GM23338 (cell line): ENCODE data around the gene PTRH1. TPM values are rescaled to one million over a fixed set of nuclear protein-coding genes. Genes with fewer than 3 reads are reported as not detected.

Experiments used
- ATAC-seq: fragments of 200-7000 bp; cut with Tn5 transposase; 3 replicates; pipeline ENCODE4 v1.9.1; 2020
- DNase-seq: peaks from one replicate; pipeline ENCODE4 v3.0.0-alpha.2; 2015; ENCODE audit warnings: low spot score
- H2AFZ ChIP-seq: fragments of 200-600 bp; sonication (generic); 2 replicates; pipeline ENCODE4 v1.8.0; 2016; ENCODE audit warnings: antibody characterized with exemption, mild to moderate bottlenecking, moderate library complexity
- H3F3A ChIP-seq: fragments of 200-600 bp; sonication (generic); replicated peaks from 2 replicates; pipeline ENCODE4 v1.8.0; 2017; ENCODE audit warnings: antibody characterized with exemption, mixed run types, low read depth
- H3K27ac ChIP-seq: fragments of 200-600 bp; sonication (generic); 2 replicates; pipeline ENCODE4 v1.6.1; 2016; ENCODE audit warnings: low read depth
- H3K27me3 ChIP-seq: fragments of 200-600 bp; sonication (generic); 2 replicates; pipeline ENCODE4 v1.8.0; 2016; ENCODE audit warnings: mild to moderate bottlenecking, mixed run types, moderate library complexity; ENCODE audit not compliant: insufficient read depth
- H3K36me3 ChIP-seq: fragments of 200-600 bp; sonication (generic); 2 replicates; pipeline ENCODE4 v1.8.0; 2016; ENCODE audit warnings: mild to moderate bottlenecking; ENCODE audit not compliant: insufficient read depth
- H3K4me1 ChIP-seq: fragments of 200-600 bp; sonication (generic); 2 replicates; pipeline ENCODE4 v1.8.0; 2016; ENCODE audit warnings: mild to moderate bottlenecking, moderate library complexity; ENCODE audit not compliant: insufficient read depth
- H3K4me2 ChIP-seq: fragments of 200-600 bp; sonication (generic); 2 replicates; pipeline ENCODE4 v1.7.1; 2017; ENCODE audit warnings: mixed run types
- H3K4me3 ChIP-seq: fragments of 200-600 bp; sonication (generic); 2 replicates; pipeline ENCODE4 v1.6.1; 2016; ENCODE audit warnings: mixed run types
- H3K79me2 ChIP-seq: fragments of 200-600 bp; sonication (generic); replicated peaks from 2 replicates; pipeline ENCODE4 v1.8.0; 2017; ENCODE audit warnings: mild to moderate bottlenecking; ENCODE audit not compliant: insufficient read depth
- H3K9me2 ChIP-seq: fragments of 200-600 bp; sonication (generic); 2 replicates; pipeline ENCODE4 v1.8.0; 2017; ENCODE audit not compliant: insufficient read depth
- H4K20me1 ChIP-seq: fragments of 200-600 bp; sonication (generic); replicated peaks from 2 replicates; pipeline ENCODE4 v1.8.0; 2017; ENCODE audit warnings: mild to moderate bottlenecking; ENCODE audit not compliant: insufficient read depth
- H3K27ac Mint-ChIP-seq: 2 replicates; pipeline ENCODE4 v1.8.0; 2020; ENCODE audit warnings: inconsistent platforms, mild to moderate bottlenecking, moderate library complexity, mixed read lengths
- H3K27me3 Mint-ChIP-seq: 3 replicates; pipeline ENCODE4 v1.8.0; 2022; ENCODE audit warnings: low read depth, mild to moderate bottlenecking, moderate library complexity, mixed read lengths, inconsistent platforms; ENCODE audit not compliant: insufficient read depth, poor library complexity
- H3K36me3 Mint-ChIP-seq: 3 replicates; pipeline ENCODE4 v1.8.0; 2021; ENCODE audit warnings: low read depth, mild to moderate bottlenecking, inconsistent platforms, moderate library complexity, mixed read lengths
- H3K4me1 Mint-ChIP-seq: 3 replicates; pipeline ENCODE4 v1.8.0; 2020; ENCODE audit warnings: mild to moderate bottlenecking, inconsistent platforms, mixed read lengths
- H3K4me3 Mint-ChIP-seq: 3 replicates; pipeline ENCODE4 v1.8.0; 2021; ENCODE audit warnings: moderate library complexity, mild to moderate bottlenecking, inconsistent platforms, mixed read lengths
- H3K9me3 Mint-ChIP-seq: 3 replicates; pipeline ENCODE4 v1.8.0; 2020; ENCODE audit warnings: moderate library complexity, mild to moderate bottlenecking, inconsistent platforms, mixed read lengths
- CREB1 ChIP-seq: fragments of 250-450 bp; sonication (Bioruptor Pico); IDR thresholded peaks from 2 replicates; pipeline ENCODE4 v1.5.0; 2020; ENCODE audit warnings: low read depth, mild to moderate bottlenecking, moderate library complexity
- EZH2 ChIP-seq: fragments of 200-600 bp; sonication (generic); IDR thresholded peaks from one replicate; pipeline ENCODE4 v1.8.0; 2017; ENCODE audit warnings: antibody characterized with exemption, mild to moderate bottlenecking, low read depth; ENCODE audit not compliant: unreplicated experiment
- EZH2phosphoT487 ChIP-seq: fragments of 200-600 bp; sonication (generic); IDR thresholded peaks from one replicate; pipeline ENCODE4 v1.8.1; 2018; ENCODE audit warnings: antibody characterized with exemption; ENCODE audit not compliant: unreplicated experiment
- JUNB ChIP-seq: IDR thresholded peaks from one replicate; pipeline ENCODE4 v1.6.1; 2016; ENCODE audit warnings: antibody characterized with exemption; ENCODE audit not compliant: unreplicated experiment
- NANOG ChIP-seq: IDR thresholded peaks from 2 replicates; pipeline ENCODE4 v1.6.1; 2016; ENCODE audit warnings: antibody characterized with exemption, borderline replicate concordance
- POLR2AphosphoS5 ChIP-seq: IDR thresholded peaks from 2 replicates; pipeline ENCODE4 v1.6.1; 2016; ENCODE audit warnings: antibody characterized with exemption, low read depth
- STAT1 ChIP-seq: IDR thresholded peaks from one replicate; pipeline ENCODE4 v1.6.1; 2016; ENCODE audit warnings: antibody characterized with exemption; ENCODE audit not compliant: unreplicated experiment
- ZNF114 ChIP-seq: fragments of 250-450 bp; sonication (Bioruptor Pico); IDR thresholded peaks from 2 replicates; pipeline ENCODE4 v1.5.0; 2020; ENCODE audit warnings: mild to moderate bottlenecking, moderate library complexity
- ZNF331 ChIP-seq: fragments of 250-450 bp; sonication (Bioruptor Pico); IDR thresholded peaks from 2 replicates; pipeline ENCODE4 v1.5.0; 2020; ENCODE audit warnings: low read depth, mild to moderate bottlenecking, moderate library complexity
- polyA plus RNA-seq: library from polyadenylated mRNA; unstranded; fragments of >200 nt; fragmentation: Nextera tagmentation; extraction: Ambion mirVana; gene quantifications from 2 replicates; pipeline ENCODE4 v1.2.1, GENCODE V29; 2016
- total RNA-seq: library from RNA; depleted of rRNA; stranded (reverse); fragments of >200 nt; shearing (Covaris generic); gene quantifications from 2 replicates; pipeline ENCODE4 v1.2.3, GENCODE V29; 2014
- TF ChIP-seq, protein P1 (sequence below), 2 experiments: fragments of 200-600 bp in 1 of 2; sonication (generic) in 1 of 2; conservative IDR thresholded peaks; 2 replicates each; pipeline versions ENCODE4 v1.5.1 to v1.6.1; 2016 to 2017; ENCODE audit warnings: antibody characterized with exemption in 2 of 2, low read depth in 2 of 2, mild to moderate bottlenecking in 2 of 2, moderate library complexity in 1 of 2
- TF ChIP-seq, protein P2 (sequence below): IDR thresholded peaks from 2 replicates; pipeline ENCODE4 v1.6.1; 2016; ENCODE audit warnings: antibody characterized with exemption
- TF ChIP-seq, protein P3 (sequence below): fragments of 250-450 bp; sonication (Bioruptor Pico); IDR thresholded peaks from 2 replicates; pipeline ENCODE4 v1.5.0; 2020; ENCODE audit warnings: mild to moderate bottlenecking, moderate library complexity
- TF ChIP-seq, protein P4 (sequence below): IDR thresholded peaks from one replicate; pipeline ENCODE4 v1.6.1; 2018; ENCODE audit warnings: antibody characterized with exemption; ENCODE audit not compliant: unreplicated experiment

Gene PTRH1
- total and polyA plus RNA-seq, 2 experiments from 2014 or later = 15.1 to 18.6 TPM

DNA sequence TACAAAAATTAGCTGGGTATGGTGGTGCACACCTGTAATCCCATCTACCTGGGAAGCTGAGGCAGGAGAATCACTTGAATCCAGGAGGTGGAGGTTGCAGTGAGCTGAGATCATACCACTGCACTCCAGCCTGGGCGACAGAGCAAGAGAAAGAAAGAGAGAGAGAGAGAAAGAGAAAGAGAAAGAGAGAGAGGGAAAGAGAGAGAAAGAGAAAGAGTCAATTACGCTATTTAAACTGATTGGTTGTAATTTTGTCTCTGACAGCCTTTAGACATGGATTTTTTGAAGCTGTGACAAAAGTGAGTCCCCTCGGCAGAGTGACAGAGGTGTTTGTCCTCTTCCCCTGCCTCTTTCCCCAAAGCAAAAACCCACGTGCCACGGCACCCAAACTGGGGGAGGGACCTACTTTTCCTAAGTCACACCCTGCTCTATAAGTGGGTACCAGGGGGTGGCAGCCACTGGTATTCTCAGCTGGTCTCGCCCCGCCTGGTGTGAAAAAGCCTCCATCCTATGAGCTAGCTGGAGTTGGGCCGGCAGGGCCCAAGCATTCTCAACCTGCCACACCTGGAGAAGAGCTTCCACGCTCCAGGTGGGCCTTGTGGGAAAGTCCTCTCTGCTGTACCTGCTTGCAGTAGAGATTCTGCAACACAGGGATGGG is 12.0 kb downstream of the PTRH1 start:
- Histone ChIP-seq H2AFZ (no peak overlapping the region), H3K4me3 (no peak overlapping the region), H3K9me2 (no peaks in the 10 kb centered on the region), H4K20me1 (no peaks in the 10 kb centered on the region), H3K36me3 (no peaks in the 10 kb centered on the region), H3K27ac (no peak overlapping the region), H3K79me2 (no peaks in the 10 kb centered on the region), H3K4me2 (no peak overlapping the region), H3K27me3 (no peaks in the 10 kb centered on the region), H3K4me1 (peaks cover 5% of the 10 kb centered on the region; the same call in 1 of the 2 replicates), H3F3A (no peaks in the 10 kb centered on the region; the same call in 1 of the 2 replicates)
- H3K9me3 Mint-ChIP-seq = peaks cover under 1% of the 10 kb centered on the region; the same call in 2 of the 3 replicates
- peaks cover 14% of the 10 kb centered on the region for H3K4me1 Mint-ChIP-seq
- ATAC-seq = no peak
- DNase-seq = no peak
- H3K27ac Mint-ChIP-seq = no peak overlapping the region
- H3K36me3 Mint-ChIP-seq = no peaks in the 10 kb centered on the region; the same call in 2 of the 3 replicates
- H3K27me3 Mint-ChIP-seq = peaks cover 6% of the 10 kb centered on the region
- TF ChIP-seq, protein P1, sequence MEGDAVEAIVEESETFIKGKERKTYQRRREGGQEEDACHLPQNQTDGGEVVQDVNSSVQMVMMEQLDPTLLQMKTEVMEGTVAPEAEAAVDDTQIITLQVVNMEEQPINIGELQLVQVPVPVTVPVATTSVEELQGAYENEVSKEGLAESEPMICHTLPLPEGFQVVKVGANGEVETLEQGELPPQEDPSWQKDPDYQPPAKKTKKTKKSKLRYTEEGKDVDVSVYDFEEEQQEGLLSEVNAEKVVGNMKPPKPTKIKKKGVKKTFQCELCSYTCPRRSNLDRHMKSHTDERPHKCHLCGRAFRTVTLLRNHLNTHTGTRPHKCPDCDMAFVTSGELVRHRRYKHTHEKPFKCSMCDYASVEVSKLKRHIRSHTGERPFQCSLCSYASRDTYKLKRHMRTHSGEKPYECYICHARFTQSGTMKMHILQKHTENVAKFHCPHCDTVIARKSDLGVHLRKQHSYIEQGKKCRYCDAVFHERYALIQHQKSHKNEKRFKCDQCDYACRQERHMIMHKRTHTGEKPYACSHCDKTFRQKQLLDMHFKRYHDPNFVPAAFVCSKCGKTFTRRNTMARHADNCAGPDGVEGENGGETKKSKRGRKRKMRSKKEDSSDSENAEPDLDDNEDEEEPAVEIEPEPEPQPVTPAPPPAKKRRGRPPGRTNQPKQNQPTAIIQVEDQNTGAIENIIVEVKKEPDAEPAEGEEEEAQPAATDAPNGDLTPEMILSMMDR (conservative IDR thresholded peaks at IDR 0.05; ENCODE audit: low read depth in 2 of 2) = no peak
- TF ChIP-seq, protein P2, sequence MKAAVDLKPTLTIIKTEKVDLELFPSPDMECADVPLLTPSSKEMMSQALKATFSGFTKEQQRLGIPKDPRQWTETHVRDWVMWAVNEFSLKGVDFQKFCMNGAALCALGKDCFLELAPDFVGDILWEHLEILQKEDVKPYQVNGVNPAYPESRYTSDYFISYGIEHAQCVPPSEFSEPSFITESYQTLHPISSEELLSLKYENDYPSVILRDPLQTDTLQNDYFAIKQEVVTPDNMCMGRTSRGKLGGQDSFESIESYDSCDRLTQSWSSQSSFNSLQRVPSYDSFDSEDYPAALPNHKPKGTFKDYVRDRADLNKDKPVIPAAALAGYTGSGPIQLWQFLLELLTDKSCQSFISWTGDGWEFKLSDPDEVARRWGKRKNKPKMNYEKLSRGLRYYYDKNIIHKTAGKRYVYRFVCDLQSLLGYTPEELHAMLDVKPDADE = no peak
- TF ChIP-seq, protein P3, sequence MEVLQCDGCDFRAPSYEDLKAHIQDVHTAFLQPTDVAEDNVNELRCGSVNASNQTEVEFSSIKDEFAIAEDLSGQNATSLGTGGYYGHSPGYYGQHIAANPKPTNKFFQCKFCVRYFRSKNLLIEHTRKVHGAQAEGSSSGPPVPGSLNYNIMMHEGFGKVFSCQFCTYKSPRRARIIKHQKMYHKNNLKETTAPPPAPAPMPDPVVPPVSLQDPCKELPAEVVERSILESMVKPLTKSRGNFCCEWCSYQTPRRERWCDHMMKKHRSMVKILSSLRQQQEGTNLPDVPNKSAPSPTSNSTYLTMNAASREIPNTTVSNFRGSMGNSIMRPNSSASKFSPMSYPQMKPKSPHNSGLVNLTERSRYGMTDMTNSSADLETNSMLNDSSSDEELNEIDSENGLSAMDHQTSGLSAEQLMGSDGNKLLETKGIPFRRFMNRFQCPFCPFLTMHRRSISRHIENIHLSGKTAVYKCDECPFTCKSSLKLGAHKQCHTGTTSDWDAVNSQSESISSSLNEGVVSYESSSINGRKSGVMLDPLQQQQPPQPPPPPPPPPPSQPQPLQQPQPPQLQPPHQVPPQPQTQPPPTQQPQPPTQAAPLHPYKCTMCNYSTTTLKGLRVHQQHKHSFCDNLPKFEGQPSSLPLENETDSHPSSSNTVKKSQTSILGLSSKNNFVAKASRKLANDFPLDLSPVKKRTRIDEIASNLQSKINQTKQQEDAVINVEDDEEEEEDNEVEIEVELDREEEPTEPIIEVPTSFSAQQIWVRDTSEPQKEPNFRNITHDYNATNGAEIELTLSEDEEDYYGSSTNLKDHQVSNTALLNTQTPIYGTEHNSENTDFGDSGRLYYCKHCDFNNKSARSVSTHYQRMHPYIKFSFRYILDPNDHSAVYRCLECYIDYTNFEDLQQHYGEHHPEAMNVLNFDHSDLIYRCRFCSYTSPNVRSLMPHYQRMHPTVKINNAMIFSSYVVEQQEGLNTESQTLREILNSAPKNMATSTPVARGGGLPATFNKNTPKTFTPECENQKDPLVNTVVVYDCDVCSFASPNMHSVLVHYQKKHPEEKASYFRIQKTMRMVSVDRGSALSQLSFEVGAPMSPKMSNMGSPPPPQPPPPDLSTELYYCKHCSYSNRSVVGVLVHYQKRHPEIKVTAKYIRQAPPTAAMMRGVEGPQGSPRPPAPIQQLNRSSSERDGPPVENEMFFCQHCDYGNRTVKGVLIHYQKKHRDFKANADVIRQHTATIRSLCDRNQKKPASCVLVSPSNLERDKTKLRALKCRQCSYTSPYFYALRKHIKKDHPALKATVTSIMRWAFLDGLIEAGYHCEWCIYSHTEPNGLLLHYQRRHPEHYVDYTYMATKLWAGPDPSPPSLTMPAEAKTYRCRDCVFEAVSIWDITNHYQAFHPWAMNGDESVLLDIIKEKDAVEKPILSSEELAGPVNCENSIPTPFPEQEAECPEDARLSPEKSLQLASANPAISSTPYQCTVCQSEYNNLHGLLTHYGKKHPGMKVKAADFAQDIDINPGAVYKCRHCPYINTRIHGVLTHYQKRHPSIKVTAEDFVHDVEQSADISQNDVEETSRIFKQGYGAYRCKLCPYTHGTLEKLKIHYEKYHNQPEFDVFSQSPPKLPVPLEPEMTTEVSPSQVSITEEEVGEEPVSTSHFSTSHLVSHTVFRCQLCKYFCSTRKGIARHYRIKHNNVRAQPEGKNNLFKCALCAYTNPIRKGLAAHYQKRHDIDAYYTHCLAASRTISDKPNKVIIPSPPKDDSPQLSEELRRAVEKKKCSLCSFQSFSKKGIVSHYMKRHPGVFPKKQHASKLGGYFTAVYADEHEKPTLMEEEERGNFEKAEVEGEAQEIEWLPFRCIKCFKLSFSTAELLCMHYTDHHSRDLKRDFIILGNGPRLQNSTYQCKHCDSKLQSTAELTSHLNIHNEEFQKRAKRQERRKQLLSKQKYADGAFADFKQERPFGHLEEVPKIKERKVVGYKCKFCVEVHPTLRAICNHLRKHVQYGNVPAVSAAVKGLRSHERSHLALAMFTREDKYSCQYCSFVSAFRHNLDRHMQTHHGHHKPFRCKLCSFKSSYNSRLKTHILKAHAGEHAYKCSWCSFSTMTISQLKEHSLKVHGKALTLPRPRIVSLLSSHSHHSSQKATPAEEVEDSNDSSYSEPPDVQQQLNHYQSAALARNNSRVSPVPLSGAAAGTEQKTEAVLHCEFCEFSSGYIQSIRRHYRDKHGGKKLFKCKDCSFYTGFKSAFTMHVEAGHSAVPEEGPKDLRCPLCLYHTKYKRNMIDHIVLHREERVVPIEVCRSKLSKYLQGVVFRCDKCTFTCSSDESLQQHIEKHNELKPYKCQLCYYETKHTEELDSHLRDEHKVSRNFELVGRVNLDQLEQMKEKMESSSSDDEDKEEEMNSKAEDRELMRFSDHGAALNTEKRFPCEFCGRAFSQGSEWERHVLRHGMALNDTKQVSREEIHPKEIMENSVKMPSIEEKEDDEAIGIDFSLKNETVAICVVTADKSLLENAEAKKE (CRISPR knock-in tag) = no peak
- TF ChIP-seq EZH2phosphoT487 (no peak), CREB1 (CRISPR knock-in tag) (no peak), POLR2AphosphoS5 (no peak), STAT1 (no peak), NANOG (no peak), JUNB (no peak), ZNF331 (no peak), ZNF114 (CRISPR knock-in tag) (no peak), EZH2 (no peak)
- TF ChIP-seq, protein P4, sequence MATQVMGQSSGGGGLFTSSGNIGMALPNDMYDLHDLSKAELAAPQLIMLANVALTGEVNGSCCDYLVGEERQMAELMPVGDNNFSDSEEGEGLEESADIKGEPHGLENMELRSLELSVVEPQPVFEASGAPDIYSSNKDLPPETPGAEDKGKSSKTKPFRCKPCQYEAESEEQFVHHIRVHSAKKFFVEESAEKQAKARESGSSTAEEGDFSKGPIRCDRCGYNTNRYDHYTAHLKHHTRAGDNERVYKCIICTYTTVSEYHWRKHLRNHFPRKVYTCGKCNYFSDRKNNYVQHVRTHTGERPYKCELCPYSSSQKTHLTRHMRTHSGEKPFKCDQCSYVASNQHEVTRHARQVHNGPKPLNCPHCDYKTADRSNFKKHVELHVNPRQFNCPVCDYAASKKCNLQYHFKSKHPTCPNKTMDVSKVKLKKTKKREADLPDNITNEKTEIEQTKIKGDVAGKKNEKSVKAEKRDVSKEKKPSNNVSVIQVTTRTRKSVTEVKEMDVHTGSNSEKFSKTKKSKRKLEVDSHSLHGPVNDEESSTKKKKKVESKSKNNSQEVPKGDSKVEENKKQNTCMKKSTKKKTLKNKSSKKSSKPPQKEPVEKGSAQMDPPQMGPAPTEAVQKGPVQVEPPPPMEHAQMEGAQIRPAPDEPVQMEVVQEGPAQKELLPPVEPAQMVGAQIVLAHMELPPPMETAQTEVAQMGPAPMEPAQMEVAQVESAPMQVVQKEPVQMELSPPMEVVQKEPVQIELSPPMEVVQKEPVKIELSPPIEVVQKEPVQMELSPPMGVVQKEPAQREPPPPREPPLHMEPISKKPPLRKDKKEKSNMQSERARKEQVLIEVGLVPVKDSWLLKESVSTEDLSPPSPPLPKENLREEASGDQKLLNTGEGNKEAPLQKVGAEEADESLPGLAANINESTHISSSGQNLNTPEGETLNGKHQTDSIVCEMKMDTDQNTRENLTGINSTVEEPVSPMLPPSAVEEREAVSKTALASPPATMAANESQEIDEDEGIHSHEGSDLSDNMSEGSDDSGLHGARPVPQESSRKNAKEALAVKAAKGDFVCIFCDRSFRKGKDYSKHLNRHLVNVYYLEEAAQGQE = no peak
- H3K4me3 Mint-ChIP-seq = no peak overlapping the region
